ENCODE measurements around the gene ZNF773. TPM values are rescaled to one million over a fixed set of nuclear protein-coding genes. Genes with fewer than 3 reads are reported as not detected.
"Not testable (repeated sequence)": the region's sequence is repeated elsewhere in the genome, so short reads cannot be mapped to it uniquely, and the experiment has no call there.

The ZNF773 gene
- total RNA-seq, 2 donors from 2014 or later: 5.0 to 8.1 TPM

DNA sequence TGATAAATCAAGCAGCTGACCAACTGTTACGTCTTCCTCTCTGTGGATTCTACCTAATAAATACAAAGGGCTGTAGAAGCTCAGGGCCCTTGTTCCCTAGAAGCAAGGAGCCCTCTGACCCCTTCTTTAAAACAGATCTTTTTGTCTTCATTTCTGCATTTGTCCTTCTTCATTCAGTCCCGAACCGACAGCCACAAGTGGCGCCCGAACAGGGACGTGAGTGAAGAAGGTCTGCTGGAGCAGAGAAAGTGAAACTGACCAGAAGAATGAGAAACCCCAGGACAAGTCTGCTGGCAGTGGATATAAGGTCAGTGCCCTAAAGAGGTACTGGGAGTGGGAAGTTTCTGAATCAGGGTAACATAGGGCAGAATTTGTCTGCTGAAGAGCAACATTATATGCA, 13.1 kb downstream of the ZNF773 start:
- DNase-seq: no peak
- peaks cover 9% of the 10 kb centered on the region for H3K36me3 Mint-ChIP-seq (ENCODE audit: low read depth)
- ATAC-seq: no peak
- no peak overlapping the region for H3K4me3 Mint-ChIP-seq
- no peak overlapping the region for H3K27ac Mint-ChIP-seq
- no peaks in the 10 kb centered on the region for H3K4me1 Mint-ChIP-seq
- H3K27me3 Mint-ChIP-seq: no peaks in the 10 kb centered on the region
- H3K9me3 ChIP-seq (ENCODE audit: control insufficient read depth, low read length, poor library complexity, severe bottlenecking): peaks cover 23% of the 10 kb centered on the region

DNA sequence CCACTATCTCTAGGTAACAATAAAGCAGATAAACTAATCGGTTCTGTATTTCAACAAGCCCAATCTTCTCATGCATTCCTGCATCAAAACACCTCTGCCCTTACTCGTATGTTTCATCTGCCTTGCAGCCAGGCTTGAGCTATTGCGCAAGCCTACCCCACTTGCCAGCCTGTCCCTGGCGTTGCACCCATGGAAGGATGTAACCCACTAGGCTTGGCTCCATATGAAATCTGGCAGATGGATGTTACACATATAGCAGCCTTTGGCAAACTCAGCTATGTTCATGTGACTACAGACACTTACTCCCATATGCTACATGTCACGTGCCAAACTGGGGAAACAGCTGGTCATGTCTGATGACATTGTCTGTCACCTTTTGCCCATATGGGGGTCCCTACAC, 15.5 kb downstream of the ZNF773 start:
- no peak for ATAC-seq
- Mint-ChIP-seq H3K4me3 (no peak overlapping the region), H3K27ac (no peak overlapping the region), H3K36me3 (ENCODE audit: low read depth) (peaks cover 3% of the 10 kb centered on the region), H3K27me3 (no peaks in the 10 kb centered on the region), H3K4me1 (no peaks in the 10 kb centered on the region)
- H3K9me3 ChIP-seq (ENCODE audit: control insufficient read depth, low read length, poor library complexity, severe bottlenecking): peaks cover 23% of the 10 kb centered on the region
- DNase-seq: no peak

DNA sequence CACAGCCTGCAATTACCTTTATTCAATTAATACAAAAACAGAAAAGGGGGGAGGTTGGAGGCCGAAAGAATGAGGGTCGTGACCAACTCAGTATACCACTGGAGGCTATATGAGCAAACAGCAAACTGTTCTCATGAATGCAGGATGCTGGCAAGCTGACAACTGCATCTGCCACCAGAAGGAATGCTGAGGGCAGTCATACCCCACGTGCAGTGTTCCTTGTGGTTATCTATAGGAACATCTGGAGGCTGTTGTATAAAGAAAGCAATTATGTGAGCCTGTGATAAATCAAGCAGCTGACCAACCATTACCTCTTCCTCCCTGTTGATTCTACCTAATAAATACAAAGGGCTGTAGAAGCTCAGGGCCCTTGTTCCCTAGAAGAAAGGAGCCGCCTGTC, 18.3 kb downstream of the ZNF773 start:
- not testable (repeated sequence) for ATAC-seq; H3K36me3 Mint-ChIP-seq (ENCODE audit: low read depth); DNase-seq

DNA sequence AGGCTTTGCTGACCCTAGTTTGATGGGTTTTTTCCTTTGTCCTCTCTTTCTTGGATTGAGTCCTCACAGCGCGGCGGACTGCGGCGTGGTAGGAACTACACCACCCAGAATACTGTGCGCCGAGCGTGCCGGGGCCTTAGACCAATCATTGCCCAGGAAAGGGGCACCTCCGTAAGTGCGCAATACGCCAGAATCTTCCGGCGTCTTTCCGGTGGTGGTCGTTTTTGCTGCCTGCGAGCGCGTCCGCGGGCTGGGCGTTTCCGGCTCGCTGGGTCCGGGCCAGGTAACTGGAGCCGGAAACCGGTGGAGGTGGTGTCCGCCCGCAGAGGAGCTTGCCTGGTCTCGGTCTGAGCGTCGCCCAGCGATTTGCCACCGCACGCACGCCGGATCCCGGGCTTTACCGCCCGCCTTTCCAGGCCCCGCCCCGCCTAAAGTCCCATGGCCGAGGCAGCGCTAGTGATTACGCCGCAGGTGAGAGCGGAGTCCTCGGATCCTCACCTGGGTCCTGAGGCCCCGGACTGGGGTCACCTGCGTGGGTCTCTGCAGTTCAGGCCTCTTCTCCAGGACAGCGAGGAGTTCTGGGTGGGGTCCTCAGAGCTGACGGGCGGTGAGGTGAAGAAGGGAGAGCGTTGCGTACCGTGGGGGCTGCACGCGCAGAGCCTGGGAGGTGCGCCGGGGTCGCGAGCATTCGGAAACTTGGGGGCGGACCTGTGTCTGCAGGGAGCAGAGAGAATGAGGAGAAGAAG, 27.6 kb downstream of the ZNF773 start, which contains the start of gene ZNF549:
Gene ZNF549, plus strand, starts transcription at position 221 of the 746 bp plus-strand sequence. Its CDS starts 218 bp downstream, at position 439.
- peak within 1 kb of the TSS; percentile 98 for H3K27ac Mint-ChIP-seq
- peaks cover 7% of the 10 kb centered on the region for H3K9me3 ChIP-seq (ENCODE audit: control insufficient read depth, low read length, poor library complexity, severe bottlenecking)
- no peaks in the 10 kb centered on the region for H3K27me3 Mint-ChIP-seq
- peak; percentile 99 for ATAC-seq
- peak within 1 kb of the TSS; percentile 95 for H3K4me3 Mint-ChIP-seq
- H3K4me1 Mint-ChIP-seq: peaks cover 15% of the 10 kb centered on the region
- peak; percentile 71 to 74 (median 73) for DNase-seq
- peaks cover 9% of the 10 kb centered on the region for H3K36me3 Mint-ChIP-seq (ENCODE audit: low read depth)

More for the DNA sequence above, 18.3 kb downstream of the ZNF773 start:
- not testable (repeated sequence) for H3K4me1 Mint-ChIP-seq, H3K4me3 Mint-ChIP-seq, H3K27me3 Mint-ChIP-seq, H3K27ac Mint-ChIP-seq
- H3K9me3 ChIP-seq (ENCODE audit: control insufficient read depth, low read length, poor library complexity, severe bottlenecking): peaks cover 13% of the 10 kb centered on the region

DNA sequence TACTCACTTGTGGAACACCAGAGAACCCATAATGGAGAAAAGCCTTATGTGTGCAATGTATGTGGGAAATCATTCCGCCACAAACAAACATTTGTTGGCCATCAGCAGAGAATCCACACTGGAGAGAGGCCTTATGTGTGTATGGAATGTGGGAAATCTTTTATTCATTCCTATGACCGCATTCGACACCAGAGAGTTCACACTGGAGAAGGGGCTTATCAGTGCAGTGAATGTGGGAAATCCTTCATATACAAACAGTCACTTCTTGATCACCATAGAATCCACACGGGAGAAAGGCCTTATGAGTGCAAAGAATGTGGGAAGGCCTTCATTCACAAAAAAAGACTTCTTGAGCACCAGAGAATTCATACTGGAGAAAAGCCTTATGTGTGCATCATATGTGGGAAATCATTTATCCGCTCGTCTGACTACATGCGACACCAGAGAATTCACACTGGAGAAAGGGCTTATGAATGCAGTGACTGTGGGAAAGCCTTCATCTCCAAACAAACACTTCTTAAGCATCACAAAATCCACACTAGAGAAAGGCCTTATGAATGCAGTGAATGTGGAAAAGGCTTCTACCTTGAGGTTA, 38.3 kb downstream of the ZNF773 start:
- H3K27ac Mint-ChIP-seq: no peak overlapping the region
- H3K9me3 ChIP-seq (ENCODE audit: control insufficient read depth, low read length, poor library complexity, severe bottlenecking): peaks cover 74% of the 10 kb centered on the region
- peaks cover 9% of the 10 kb centered on the region for H3K36me3 Mint-ChIP-seq (ENCODE audit: low read depth)
- ATAC-seq (no peak), DNase-seq (no peak)
- H3K4me1 Mint-ChIP-seq: no peaks in the 10 kb centered on the region
- H3K4me3 Mint-ChIP-seq: no peak overlapping the region
- no peaks in the 10 kb centered on the region for H3K27me3 Mint-ChIP-seq

DNA sequence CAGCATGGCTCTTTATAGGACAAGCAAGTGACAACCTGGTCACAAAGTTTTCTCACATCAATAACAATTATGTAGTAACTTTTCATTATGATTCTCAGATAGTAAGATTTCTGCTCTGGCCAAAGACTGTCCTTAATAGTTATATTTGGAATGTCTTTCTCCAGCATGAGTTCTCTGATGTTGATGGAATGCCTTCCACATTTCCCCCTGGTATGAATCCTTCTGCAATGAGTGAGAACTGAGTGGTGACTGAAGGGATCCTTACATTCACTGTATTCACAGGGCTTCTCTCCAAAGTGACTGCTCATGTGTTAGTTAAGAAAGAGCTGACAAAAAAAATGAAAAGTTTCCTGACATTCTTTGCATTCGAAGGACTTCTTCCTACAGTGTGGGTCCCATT, 46.8 kb downstream of the ZNF773 start:
- no peak overlapping the region for H3K4me3 Mint-ChIP-seq
- H3K36me3 Mint-ChIP-seq (ENCODE audit: low read depth): peaks cover 17% of the 10 kb centered on the region
- peaks cover 76% of the 10 kb centered on the region for H3K9me3 ChIP-seq (ENCODE audit: control insufficient read depth, low read length, poor library complexity, severe bottlenecking)
- DNase-seq (no peak), ATAC-seq (no peak)
- H3K27ac Mint-ChIP-seq: no peak overlapping the region
- no peaks in the 10 kb centered on the region for H3K4me1 Mint-ChIP-seq
- no peaks in the 10 kb centered on the region for H3K27me3 Mint-ChIP-seq

DNA sequence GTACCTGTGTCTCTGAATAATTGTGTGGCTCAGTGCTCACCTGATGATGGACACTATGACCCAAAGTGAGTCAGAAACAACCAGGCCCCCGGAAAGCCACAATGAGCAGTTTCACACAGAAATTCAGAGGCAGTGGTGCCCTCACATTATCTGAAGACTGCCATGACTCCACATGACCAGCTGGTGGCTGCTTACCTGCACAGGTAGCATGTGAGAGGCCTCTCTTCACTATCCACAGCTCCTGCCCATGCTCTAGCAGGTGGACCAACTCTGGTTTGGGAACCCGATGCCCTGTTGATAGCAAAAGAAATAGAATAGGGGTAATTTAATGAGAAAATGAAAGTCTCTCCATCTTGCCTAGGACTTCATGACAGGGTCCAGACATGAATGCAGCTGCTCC, 52.7 kb downstream of the ZNF773 start:
- no peak overlapping the region for H3K27ac Mint-ChIP-seq

DNA sequence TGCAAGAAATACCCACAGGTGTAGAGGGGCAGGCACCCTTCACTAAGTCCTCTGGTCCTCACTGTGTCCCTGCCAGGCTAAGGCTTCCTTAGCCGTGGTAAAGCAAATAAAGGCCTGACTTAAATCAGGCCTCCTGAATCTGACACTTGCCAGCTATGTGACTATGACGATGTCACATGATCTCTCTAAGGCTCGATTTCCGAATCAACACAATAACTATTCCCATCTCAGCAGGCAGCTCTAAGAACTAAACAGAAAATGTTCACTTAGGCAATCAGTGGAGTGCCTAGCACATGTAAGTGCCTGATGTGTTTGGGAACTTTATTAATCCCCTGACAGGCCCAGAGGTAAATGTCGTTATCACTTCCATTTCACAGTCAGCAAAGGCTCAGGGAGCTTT, 57.9 kb downstream of the ZNF773 start:
- H3K9me3 ChIP-seq (ENCODE audit: control insufficient read depth, low read length, poor library complexity, severe bottlenecking): peaks cover 2% of the 10 kb centered on the region
- ATAC-seq: no peak
- peak overlapping the region; percentile 93 for H3K4me3 Mint-ChIP-seq
- H3K27me3 Mint-ChIP-seq: no peaks in the 10 kb centered on the region
- H3K4me1 Mint-ChIP-seq: peaks cover 14% of the 10 kb centered on the region
- H3K36me3 Mint-ChIP-seq (ENCODE audit: low read depth): peaks cover 10% of the 10 kb centered on the region
- H3K27ac Mint-ChIP-seq: no peak overlapping the region
- DNase-seq: no peak

More for the DNA sequence above, 52.7 kb downstream of the ZNF773 start:
- ATAC-seq (no peak), DNase-seq (no peak)
- peaks cover 39% of the 10 kb centered on the region for H3K9me3 ChIP-seq (ENCODE audit: control insufficient read depth, low read length, poor library complexity, severe bottlenecking)
- Mint-ChIP-seq H3K36me3 (ENCODE audit: low read depth) (peaks cover 25% of the 10 kb centered on the region), H3K27me3 (no peaks in the 10 kb centered on the region), H3K4me3 (no peak overlapping the region), H3K4me1 (no peaks in the 10 kb centered on the region)

Other genes starting within 250 kb of the ZNF773 start
- 10 to 100 TPM; 69.1 to 73.1 TPM for gene ZNF460, start 219.5 kb upstream of the ZNF773 start, total RNA-seq
- gene ZNF543, start 179.5 kb upstream of the ZNF773 start, total RNA-seq: 1 to 10 TPM; 5.3 TPM
- gene ZNF304, start 148.7 kb upstream of the ZNF773 start, total RNA-seq: 1 to 10 TPM; 5.6 to 6.6 TPM
- 1 to 10 TPM; 8.7 to 9.5 TPM for gene TRAPPC2B, start 136.4 kb upstream of the ZNF773 start, total RNA-seq
- 1 to 10 TPM in 1 of 2 donors, under 1 TPM in 1; 0.77 to 1.1 TPM for gene ZNF547, start 136.4 kb upstream of the ZNF773 start, total RNA-seq
- gene ZNF548, start 110.1 kb upstream of the ZNF773 start, total RNA-seq: 10 to 100 TPM; 58.9 to 66.7 TPM
- 1 to 10 TPM; 7.2 to 8.8 TPM for gene ZNF17, start 88.8 kb upstream of the ZNF773 start, total RNA-seq
- gene ZNF749, start 64.6 kb upstream of the ZNF773 start, total RNA-seq: 1 to 10 TPM; 5.9 to 9.8 TPM
- not detected for gene VN1R1, start 42.8 kb upstream of the ZNF773 start, total RNA-seq
- gene ZNF772, start 22.4 kb upstream of the ZNF773 start, total RNA-seq: 1 to 10 TPM; 1.4 to 1.5 TPM
- 1 to 10 TPM; 6.8 to 7.0 TPM for gene ZNF419, start 12.2 kb upstream of the ZNF773 start, total RNA-seq
- 1 to 10 TPM; 7.4 to 7.9 TPM for gene ZNF549, start 27.4 kb downstream of the ZNF773 start, total RNA-seq
- 10 to 100 TPM in 1 of 2 donors, 1 to 10 TPM in 1; 8.5 to 12.2 TPM for gene ZNF550, start 59.9 kb downstream of the ZNF773 start, total RNA-seq
- gene ZNF416, start 79.0 kb downstream of the ZNF773 start, total RNA-seq: 1 to 10 TPM; 3.9 to 4.7 TPM
- 1 to 10 TPM; 2.9 to 4.3 TPM for gene ZIK1, start 84.2 kb downstream of the ZNF773 start, total RNA-seq
- 1 to 10 TPM; 2.5 to 4.4 TPM for gene ZNF530, start 99.9 kb downstream of the ZNF773 start, total RNA-seq
- 10 to 100 TPM; 20.9 to 22.7 TPM for gene ZNF134, start 114.3 kb downstream of the ZNF773 start, total RNA-seq
- gene ZNF211, start 133.2 kb downstream of the ZNF773 start, total RNA-seq: 10 to 100 TPM; 27.7 to 33.7 TPM
- not detected for gene ZSCAN4, start 169.0 kb downstream of the ZNF773 start, total RNA-seq
- gene ZNF551, start 182.0 kb downstream of the ZNF773 start, total RNA-seq: 10 to 100 TPM in 1 of 2 donors, 1 to 10 TPM in 1; 9.2 to 13.9 TPM
- 10 to 100 TPM in 1 of 2 donors, 1 to 10 TPM in 1; 1.9 to 20.0 TPM for gene ZNF154, start 209.3 kb downstream of the ZNF773 start, total RNA-seq
- 1 to 10 TPM; 7.4 to 9.2 TPM for gene ZNF671, start 227.7 kb downstream of the ZNF773 start, total RNA-seq
- 10 to 100 TPM; 12.4 to 13.6 TPM for gene ZNF776, start 246.9 kb downstream of the ZNF773 start, total RNA-seq